H4 (cell line): ENCODE measurements around the gene AFG1L. TPM values are rescaled to one million over a fixed set of nuclear protein-coding genes. Genes with fewer than 3 reads are reported as not detected.
"Not testable (repeated sequence)": the region's sequence is repeated elsewhere in the genome, so short reads cannot be mapped to it uniquely, and the experiment has no call there.

Experiments used
- DNase-seq: peaks from one replicate; pipeline ENCODE4 v3.0.0-alpha.2; 2015; ENCODE audit warnings: low spot score
- total RNA-seq: library from RNA; depleted of rRNA; stranded (reverse); fragments of >200 nt; shearing (Covaris generic); gene quantifications from 2 replicates; pipeline ENCODE4 v1.2.3, GENCODE V29; 2014

The AFG1L gene
- total RNA-seq, 1 experiment from 2014 or later: 2.7 TPM

DNA sequence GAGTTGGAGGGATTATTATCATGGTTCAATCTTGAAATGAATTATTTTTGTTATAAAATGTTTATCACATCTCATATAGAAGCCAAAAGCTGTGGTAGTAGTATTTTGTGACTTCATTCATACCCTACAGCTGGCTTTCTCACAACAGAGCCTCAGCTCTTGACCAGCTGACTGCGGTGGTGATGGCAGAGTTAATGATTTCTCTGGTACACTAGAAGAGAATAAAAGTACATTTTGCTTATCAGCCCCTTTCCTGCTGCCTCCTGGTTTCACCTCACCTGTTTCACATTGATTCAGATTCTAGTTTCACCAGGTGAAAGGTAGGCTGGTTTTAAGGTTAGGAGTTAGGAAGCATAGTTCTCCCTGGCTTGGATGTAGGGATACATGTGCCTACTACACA, 55.7 kb downstream of the AFG1L start:
- no peak for DNase-seq

DNA sequence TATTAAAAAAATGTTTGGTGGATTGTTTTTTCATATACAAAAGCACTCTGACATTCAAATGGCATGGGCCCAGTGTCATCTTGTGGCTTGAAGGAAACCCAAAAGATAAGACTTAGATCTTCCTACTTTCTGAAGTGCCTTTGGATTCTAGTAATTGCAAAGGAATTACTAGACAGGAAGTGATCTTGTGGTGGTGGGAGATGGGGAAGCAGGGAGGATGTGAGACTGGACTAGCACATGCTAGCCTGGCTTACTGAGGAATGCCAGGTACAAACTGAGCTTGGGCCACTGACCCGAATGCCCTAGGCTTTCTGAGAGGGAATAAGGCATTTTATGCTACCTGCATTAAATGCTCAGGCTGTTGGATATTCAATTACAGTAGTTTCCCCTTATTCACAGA, 59.0 kb downstream of the AFG1L start:
- DNase-seq: no peak

DNA sequence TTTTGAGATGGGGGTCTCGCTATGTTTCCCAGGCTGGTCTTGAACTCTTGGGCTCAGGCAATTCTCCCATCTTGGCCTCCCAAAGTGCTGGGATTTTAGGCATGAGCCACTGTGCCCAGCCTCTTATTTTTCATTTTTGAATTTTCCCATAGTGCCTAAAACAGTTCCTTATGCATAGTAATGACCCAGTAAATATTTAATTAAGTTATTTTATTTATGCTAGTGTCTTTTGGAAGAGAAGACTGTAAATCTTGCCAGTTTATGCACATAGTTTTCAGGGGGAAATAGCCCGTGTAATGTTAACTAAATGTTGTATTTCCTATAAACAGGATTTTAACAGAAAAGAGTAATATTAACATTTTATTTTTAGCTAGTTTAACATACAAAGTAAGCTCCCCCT, 60.3 kb downstream of the AFG1L start:
- DNase-seq: no peak

DNA sequence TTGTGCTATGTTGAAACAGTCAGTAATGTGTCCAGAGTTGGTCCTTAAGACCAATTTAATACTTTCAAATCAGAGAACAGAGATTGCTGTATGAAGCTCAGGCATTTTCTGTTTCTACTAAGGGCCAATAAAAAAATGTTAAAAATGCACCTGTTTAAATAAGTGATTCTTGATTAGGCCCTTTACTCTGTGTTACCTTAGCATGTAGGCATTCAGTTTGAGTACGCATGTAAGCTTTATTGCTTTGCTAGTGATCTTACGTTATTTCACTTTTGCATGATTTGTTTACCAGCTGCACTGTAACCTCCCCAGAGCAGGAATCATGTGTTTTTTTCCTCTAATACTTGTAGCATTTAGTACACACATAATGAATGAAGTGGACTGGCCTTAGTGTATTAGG, 61.0 kb downstream of the AFG1L start:
- DNase-seq: no peak

DNA sequence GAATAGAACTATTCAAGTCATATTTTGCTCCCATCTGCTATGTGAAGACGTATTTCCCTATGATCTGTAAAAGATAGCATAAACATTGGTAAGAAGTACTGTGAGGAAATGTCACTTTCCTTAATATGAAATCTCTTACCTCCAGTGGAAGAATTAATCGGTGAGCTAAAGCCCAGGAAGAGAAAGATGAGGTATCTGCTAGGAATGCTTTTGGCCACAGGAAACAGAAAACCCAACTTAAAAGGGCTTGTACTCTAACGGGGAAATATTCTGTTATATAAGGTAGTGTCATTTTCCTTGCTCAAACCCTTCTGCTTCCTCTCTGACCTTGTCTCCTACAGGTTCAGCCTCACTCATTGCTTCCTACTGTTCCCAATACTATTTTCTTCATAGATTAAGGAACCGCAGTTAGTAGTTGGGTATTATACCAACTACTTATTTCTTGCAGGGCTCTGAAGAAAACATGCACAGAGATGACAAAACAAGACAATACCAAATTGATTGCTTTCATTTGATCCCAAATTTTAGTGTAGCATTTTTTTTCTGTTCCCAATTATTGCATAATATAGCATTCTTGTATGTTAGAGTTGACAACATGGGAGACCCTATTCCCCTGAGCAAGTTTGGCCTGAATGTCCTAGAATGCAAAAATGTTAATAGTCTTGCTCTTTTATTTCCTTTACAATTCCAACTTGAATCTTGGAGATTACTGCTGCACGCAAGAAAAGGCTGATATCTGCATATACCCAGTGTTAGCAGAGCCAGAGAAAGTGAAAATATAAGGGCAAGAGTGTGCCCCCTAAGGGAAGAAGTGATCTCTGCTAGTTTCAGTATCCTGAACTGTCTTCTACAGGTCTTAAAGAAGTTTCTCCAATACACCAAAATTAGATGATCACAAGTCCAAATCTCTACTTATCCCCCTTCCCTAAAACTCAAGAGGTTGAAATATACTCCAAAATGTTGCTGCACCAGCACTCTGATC, 65.3 kb downstream of the AFG1L start:
- no peak for DNase-seq

DNA sequence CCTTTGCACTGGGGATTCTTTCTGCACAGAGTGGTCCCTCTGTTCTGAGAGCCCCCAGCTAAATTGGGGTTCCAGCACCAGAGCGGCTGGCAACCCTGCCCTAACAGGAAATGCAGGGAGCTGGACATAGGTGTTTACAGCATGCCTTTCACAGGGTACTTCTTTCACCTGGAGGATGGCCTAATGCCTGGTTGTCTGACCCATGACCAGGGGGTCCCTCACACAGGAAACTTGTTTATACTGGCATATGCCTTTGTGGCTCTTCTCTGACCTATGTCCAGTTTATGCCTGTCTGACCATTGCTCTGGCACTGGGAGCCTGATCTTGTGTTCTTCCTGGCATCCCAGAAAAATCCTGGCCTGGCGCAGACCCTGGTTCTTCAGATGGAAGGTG, 66.1 kb downstream of the AFG1L start:
- no peak for DNase-seq

DNA sequence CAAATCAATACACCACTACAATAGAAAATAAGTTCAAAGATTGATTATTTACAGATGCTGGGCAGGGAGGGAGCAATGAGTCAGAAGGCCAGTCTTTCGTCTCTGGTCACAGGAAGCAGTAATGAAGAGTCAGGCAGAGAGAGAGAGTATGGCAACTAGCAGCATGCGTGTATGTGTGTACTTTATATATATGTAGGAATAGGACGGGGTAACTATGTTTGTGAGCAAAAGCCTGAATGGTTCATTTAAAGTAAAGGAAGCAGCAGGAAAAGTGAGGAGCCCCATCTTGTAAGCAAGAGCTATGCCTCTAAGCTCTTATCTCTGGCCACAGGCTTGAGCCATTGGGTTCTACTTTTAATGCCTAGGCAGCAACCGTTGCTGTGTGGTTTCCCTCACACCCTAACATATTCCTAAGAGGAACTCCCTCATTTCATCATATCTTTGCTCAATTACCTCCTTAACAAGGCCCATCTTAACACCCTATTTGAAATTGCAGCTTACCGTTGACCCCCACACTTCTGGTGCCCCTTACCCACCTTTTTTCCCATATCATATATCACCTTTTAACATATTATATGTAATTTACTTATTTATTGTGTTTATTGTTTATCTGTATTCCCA, 66.6 kb downstream of the AFG1L start:
- DNase-seq: no peak

DNA sequence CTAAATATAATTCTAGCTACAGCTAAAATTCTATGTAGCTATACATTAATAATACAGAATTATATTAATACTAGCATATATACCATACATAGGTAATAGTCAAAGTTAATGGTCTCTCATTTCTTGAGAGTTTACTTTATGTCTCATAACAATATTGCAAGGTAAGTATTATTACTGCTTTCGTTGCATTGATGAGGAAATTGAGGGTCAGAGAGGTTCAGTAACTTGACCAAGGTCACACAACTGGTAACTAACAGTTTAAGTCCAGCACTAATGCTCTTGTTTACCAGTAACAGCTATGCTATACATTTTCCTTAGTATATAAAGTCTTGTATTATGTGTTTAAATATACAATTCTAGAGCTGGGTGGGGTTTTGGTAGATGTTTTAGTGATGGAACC, 67.6 kb downstream of the AFG1L start:
- DNase-seq: no peak

DNA sequence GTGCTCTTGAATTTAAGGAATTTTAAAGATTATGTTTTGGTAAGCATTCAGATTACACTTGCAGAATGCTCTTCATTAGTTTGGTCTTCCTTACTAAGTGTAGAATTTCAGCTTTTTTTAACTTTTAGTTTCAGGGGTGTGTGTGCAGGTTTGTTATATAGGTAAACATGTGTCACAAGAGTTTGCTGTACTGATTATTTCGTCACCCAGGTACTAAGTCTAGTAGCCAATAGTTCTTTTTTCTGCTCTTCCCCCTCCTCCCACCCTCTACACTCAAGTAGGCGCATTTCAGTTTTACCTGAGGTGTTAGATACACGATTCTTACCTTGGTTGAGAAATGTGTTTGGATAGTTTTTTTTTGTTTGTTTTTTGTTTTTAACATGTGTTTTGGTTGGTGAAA, 68.3 kb downstream of the AFG1L start:
- DNase-seq: no peak

DNA sequence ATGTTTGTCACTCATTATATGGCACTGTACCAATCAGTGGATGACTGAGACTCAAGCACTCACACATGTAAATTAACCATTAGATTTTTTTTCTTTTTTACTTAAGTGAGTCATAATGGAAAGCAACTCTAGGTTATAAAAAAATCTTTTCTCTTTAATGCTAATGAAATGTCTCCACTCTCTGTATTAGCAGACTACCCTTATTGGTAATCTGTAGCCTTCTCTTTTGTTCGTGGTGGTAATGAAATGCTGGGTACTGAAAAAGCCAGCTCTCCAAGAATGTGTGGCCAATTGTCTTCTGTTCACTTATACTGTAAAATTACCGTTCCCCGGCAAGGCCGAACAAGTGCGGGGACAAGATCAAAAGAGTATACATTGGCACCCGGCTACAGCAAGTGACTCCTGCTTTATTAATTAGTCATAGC, 69.0 kb downstream of the AFG1L start:
- no peak for DNase-seq

DNA sequence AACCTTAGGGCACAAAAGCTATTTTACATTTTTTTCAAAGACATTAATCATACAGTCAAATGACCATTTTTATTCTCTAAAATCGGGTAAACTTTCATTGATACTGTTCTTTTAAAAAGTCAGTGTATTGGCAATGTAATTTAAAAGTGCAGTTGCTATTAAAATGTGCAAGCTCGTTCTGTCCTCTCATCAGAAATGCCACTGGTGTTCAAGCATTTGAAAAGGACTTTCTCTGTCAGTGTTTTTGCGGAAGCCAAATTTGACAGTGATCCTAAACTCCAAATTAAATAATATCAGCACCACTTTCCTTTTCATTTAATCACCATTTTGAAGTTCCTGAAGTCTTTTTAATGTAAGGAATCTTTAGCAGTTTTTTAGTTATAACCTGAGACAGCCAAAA, 69.6 kb downstream of the AFG1L start:
- no peak for DNase-seq

DNA sequence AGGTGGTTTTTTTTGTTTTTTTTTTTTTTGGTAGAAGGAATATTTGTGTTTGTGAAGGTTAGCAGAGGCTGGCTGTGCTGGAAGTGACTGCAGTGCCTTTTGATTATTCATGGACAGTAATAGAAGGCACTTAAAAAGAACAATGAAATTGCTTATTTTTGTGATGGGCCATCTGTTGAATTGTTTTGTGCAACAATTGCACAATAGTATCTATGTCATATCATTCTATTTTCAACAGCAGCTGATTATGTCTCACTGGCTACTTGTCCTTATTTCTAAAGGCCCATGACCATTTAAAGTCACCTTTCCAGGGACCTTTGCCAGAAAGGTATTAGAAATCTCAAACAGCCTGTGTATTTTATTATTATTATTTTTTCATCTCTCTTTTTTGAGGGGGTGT, 70.6 kb downstream of the AFG1L start:
- no peak for DNase-seq

DNA sequence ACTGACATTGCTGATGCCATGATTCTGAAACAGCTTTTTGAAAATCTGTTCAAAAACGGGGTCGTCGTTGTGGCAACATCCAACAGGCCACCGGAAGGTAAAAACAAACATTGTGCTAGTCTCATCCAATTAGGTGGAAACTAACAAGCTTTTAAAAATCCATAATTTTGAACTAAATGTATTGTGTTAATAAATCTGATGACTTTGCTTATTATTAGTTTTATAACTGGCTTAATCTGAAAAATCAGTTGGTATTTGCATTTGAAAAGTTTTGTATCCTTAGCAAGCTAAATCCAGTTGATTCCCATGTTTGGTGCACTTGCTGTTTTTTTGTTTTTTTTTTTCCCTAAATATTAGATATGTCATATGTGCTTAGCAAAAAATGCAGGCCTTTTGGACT, 71.4 kb downstream of the AFG1L start:
- DNase-seq: no peak

DNA sequence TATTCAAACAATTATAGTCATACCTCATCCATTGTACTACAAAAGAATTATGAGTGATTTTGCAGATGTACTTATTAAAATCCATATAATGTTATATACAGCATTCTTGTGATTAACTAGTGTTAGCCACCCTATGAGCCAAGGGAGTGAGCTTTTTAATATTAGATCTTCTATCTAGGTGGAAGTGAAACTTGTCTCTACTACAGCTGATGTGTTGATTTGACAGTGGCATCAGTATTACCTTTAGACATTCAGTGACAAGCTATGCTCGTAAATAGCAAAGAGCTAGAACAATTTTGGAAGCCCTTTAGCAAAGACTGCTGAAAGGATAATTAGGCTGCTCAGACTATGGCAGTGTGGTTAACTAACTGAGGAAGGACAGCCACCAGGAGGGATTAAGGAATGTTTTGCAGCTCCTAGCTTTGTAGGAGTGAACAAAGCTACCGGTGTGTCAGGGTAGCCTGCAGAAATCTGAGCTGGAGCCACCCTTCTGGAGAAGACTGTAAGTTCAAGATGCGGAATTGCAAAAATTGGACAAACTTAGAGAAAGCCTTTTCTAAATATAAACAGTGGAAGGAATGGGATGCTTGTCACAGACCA, 73.7 kb downstream of the AFG1L start:
- no peak for DNase-seq

DNA sequence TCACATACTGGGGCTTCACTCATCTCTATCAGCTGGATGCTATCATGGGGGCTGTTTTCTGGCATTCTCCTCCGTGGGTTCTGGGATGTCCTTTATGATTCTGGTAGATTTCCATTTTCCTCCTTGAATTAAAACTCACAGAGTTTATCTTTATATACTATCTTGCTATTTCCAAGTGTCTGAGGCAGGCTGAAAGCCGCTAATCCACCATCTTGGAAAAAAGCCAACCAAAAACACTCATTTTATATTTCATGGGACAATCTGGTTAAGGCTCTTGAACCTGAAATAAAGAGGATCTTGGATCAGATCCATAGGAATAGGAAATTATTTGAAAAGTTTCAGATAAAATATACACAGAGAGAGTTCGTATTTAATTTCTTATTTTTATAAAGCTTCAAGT, 86.0 kb downstream of the AFG1L start:
- DNase-seq: no peak

DNA sequence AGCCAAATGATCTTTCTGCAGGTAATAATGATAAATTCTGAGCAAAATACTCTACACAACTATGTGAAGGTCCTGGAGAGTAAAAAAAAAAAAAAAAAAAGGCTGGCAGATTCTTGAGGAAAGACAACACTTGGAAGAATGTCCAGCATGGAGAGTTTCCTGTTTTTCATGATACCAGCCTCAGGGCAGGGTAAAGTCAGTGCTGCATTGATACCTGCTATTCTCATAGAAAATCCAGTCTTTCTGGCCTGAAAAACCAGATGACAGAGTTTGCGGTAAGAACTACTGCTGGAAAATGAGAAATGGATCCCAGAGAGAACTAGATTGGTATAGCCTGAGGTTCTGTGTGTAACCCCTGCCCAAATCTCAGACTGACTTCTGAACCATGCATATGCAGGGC, 89.1 kb downstream of the AFG1L start:
- no peak for DNase-seq

DNA sequence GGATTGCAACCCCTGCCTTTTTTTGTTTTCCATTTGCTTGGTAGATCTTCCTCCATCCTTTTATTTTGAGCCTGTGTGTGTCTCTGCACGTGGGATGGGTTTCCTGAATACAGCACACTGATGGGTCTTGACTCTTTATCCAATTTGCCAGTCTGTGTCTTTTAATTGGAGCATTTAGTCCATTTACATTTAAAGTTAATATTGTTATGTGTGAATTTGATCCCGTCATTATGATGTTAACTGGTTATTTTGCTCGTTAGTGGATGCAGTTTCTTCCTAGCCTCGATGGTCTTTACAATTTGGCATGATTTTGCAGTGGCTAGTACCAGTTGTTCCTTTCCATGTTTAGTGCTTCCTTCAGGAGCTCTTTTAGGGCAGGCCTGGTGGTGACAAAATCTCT, 94.3 kb downstream of the AFG1L start:
- not testable (repeated sequence) for DNase-seq

DNA sequence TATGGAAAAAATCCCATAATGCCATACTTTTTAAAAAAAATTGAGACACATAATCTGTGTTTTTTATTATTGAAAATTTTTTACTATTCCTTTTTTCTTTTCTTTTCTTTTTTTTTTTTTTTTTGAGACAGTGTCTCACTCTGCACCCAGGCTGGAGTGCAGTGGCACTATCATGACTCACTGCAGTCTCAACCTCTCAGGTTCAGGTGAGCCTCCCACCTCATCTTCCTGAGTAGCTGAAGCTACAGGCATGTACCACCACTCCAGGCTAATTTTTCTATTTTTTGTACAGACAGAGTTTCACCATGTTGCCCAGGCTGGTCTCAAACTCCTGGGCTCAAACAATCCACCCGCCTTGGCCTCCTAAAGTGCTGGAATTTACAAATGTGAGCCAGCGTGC, 100.4 kb downstream of the AFG1L start:
- DNase-seq: no peak

DNA sequence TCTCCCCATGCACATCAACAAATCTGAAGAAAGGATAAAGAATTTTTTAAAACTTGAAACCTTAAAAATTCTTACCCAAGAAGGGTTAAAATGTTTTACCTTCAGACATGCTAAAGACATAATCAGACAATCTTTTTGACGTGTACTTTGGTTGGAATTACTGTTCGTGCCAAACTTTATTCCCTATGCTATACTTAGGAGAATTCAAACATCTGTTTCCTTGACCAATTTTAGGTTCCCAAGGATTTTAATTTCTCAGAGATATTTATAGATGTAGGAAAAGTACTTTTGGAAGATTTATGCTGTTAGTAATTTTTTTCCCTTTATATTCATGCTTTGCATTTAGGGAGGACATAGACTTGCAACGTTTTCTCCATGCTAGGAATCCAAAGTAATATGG, 108.4 kb downstream of the AFG1L start:
- no peak for DNase-seq

DNA sequence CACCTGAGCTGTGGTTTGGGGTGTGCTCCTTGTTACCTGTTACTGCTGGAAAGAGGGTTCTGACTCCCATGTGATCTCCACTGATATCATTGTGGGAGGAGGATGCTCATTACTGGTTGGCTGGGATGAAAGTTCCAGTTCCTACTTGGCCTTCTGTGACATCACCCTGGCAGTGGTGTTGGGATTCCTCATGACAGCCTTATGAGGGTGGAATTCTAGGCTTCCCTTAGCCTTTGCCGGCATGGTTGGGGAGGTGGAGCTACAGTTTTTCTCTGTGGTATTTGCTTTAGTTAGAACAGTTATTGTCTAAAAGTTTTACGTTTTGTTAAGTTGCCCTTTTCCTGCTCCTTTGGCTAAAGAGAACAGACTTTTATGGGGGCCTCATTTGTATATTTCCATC, 112.1 kb downstream of the AFG1L start:
- no peak for DNase-seq

DNA sequence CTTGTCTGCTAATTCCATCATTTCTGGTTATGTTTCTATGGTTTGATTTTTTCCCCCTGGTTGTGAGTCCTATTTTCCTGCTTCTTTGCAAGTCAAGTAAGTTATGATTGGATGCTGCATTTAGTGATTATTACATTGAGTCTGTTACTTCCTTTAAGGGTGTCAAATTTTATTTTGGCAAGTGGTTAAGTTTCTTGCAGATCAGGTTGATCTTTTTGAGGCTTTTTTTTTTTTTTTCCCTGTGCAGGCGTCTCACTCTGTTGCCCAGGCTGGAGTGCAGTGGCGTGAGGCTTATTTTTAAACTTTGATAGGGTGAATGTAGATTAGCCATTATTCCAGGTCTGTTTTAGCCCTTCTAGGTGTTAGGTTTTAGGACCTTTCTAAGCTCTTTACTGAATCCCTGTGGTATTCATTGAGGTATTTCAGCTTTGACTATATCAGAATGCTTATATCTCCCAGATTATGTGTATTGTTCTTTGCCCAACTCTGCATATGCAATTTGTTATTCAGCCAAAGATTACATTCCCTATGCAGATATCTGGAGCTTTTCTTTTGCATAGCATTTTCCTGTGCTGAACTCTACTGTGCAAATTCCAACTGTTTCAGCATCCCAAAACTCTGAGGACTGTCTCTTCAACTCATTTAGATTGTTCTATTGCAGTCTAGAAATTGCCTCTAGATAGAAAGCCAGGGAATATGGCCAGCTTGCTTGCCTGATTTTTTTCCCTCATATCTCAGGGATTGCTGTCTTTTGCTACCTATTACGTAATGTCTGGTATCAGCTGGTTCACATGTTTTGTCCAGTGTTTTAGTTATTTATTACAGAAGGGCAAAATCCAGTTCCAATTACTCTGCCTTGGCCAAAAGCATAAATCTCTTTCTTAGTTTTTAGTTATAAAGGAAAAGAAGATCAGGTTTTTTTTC, 113.3 kb downstream of the AFG1L start:
- DNase-seq: no peak

DNA sequence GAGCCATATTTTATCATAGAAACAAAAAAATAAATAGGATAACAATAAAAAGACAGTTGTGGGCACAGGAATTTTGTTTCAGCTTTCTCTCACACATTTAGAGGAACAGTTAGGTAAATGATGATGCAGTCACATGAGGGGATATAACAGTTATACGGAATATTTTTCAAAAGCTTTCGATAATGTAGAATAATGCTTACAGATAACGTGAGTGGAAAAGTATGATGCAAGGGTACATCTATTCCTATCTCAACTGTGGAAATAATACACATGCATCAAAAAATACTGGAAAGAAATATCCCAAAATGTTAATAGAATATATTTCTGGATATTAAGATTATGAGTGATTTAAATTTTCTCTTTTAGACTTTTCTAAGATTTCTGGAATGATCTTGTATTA, 114.0 kb downstream of the AFG1L start:
- no peak for DNase-seq
